ENCODE results near the gene TMEM132A.

The TMEM132A gene

GRCh38 chr11:60978546-60979380 lies 54.5 kb downstream of the TMEM132A start:
- no peaks in the 10 kb centered on the region for H3K36me3 ChIP-seq (ENCODE audit: insufficient read depth, low read length)
- ATAC-seq (ENCODE audit: insufficient read depth, low read depth) (no peak; the same call in 2 of the 3 replicates), DNase-seq (no peak)
- H3K4me2 ChIP-seq (ENCODE audit: insufficient read depth, low read length), result no peak overlapping the region
- H3K9me3 ChIP-seq (ENCODE audit: insufficient read depth, low read length, severe bottlenecking), result no peaks in the 10 kb centered on the region
- no peaks in the 10 kb centered on the region for H3K4me1 ChIP-seq (ENCODE audit: insufficient read depth, low read length)
- no peak overlapping the region for H3K9ac ChIP-seq (ENCODE audit: low read depth, low read length)
- H2AFZ ChIP-seq (ENCODE audit: low read depth, low read length), result no peak overlapping the region
- H3K27me3 ChIP-seq (ENCODE audit: insufficient read depth, low read length, poor library complexity), result peaks cover 2% of the 10 kb centered on the region
- TF ChIP-seq CTCF (IDR thresholded peaks at IDR 0.05; ENCODE audit: borderline replicate concordance, extremely low read depth, low read length, poor library complexity, severe bottlenecking) (no peak), EZH2 (IDR thresholded peaks at IDR 0.05; ENCODE audit: borderline replicate concordance, low read depth, low read length, severe bottlenecking) (no peak)
- no peak overlapping the region for H3K4me3 ChIP-seq (ENCODE audit: low read depth in 1 of 2, low read length in 2 of 2)
- no peak overlapping the region for H3K27ac ChIP-seq (ENCODE audit: low read length)
- H4K20me1 ChIP-seq (ENCODE audit: insufficient read depth, low read length), result no peaks in the 10 kb centered on the region
- H3K79me2 ChIP-seq (ENCODE audit: insufficient read depth, low read length), result no peaks in the 10 kb centered on the region

- TF ChIP-seq EZH2 (IDR thresholded peaks at IDR 0.05; ENCODE audit: borderline replicate concordance, low read depth, low read length, severe bottlenecking) (no peak), CTCF (IDR thresholded peaks at IDR 0.05; ENCODE audit: borderline replicate concordance, extremely low read depth, low read length, poor library complexity, severe bottlenecking) (no peak)
- no peaks in the 10 kb centered on the region for H3K36me3 ChIP-seq (ENCODE audit: insufficient read depth, low read length)
- DNase-seq (no peak), ATAC-seq (ENCODE audit: insufficient read depth, low read depth) (no peak)
- no peaks in the 10 kb centered on the region for H3K4me1 ChIP-seq (ENCODE audit: insufficient read depth, low read length)
- H3K79me2 ChIP-seq (ENCODE audit: insufficient read depth, low read length), result no peaks in the 10 kb centered on the region
- H3K4me3 ChIP-seq (ENCODE audit: low read depth in 1 of 2, low read length in 2 of 2), result no peak overlapping the region
- no peak overlapping the region for H3K9ac ChIP-seq (ENCODE audit: low read depth, low read length)
- no peak overlapping the region for H3K27ac ChIP-seq (ENCODE audit: low read length)
- H3K27me3 ChIP-seq (ENCODE audit: insufficient read depth, low read length, poor library complexity), result no peaks in the 10 kb centered on the region
- no peak overlapping the region for H3K4me2 ChIP-seq (ENCODE audit: insufficient read depth, low read length)
- H4K20me1 ChIP-seq (ENCODE audit: insufficient read depth, low read length), result no peaks in the 10 kb centered on the region; the same call in 1 of the 2 replicates
- no peaks in the 10 kb centered on the region for H3K9me3 ChIP-seq (ENCODE audit: insufficient read depth, low read length, severe bottlenecking)
- H2AFZ ChIP-seq (ENCODE audit: low read depth, low read length), result no peak overlapping the region
Measured at GRCh38 chr11:60981515-60981914, 57.3 kb downstream of the TMEM132A start.

- Histone ChIP-seq H3K36me3 (ENCODE audit: insufficient read depth, low read length) (no peaks in the 10 kb centered on the region), H3K9ac (ENCODE audit: low read depth, low read length) (no peak overlapping the region), H3K79me2 (ENCODE audit: insufficient read depth, low read length) (no peaks in the 10 kb centered on the region), H3K9me3 (ENCODE audit: insufficient read depth, low read length, severe bottlenecking) (no peaks in the 10 kb centered on the region), H3K27ac (ENCODE audit: low read length) (no peak overlapping the region), H3K4me3 (ENCODE audit: low read depth in 1 of 2, low read length in 2 of 2) (no peak overlapping the region), H3K4me2 (ENCODE audit: insufficient read depth, low read length) (no peak overlapping the region), H3K4me1 (ENCODE audit: insufficient read depth, low read length) (no peaks in the 10 kb centered on the region), H4K20me1 (ENCODE audit: insufficient read depth, low read length) (no peaks in the 10 kb centered on the region; the same call in 1 of the 2 replicates), H2AFZ (ENCODE audit: low read depth, low read length) (no peak overlapping the region), H3K27me3 (ENCODE audit: insufficient read depth, low read length, poor library complexity) (no peaks in the 10 kb centered on the region)
- no peak for ATAC-seq (ENCODE audit: insufficient read depth, low read depth)
- DNase-seq, result no peak
- TF ChIP-seq EZH2 (IDR thresholded peaks at IDR 0.05; ENCODE audit: borderline replicate concordance, low read depth, low read length, severe bottlenecking) (no peak), CTCF (IDR thresholded peaks at IDR 0.05; ENCODE audit: borderline replicate concordance, extremely low read depth, low read length, poor library complexity, severe bottlenecking) (no peak)
Measured at GRCh38 chr11:60982184-60982583, 57.9 kb downstream of the TMEM132A start.

All from DND-41 (cell line).